Gastrocnemius medialis (tissue), 4 donors: ENCODE results near the gene C5AR1.

Experiments
- CTCF ChIP-seq, 5 experiments: fragments of 450-650 bp in 3 of 5; fragments of 200-600 bp in 2 of 5; sonication (generic) in 2 of 5; IDR thresholded peaks in 4 of 5; conservative IDR thresholded peaks in 1 of 5; 1 replicate in 4 of 5; 2 replicates in 1 of 5; pipeline ENCODE4 v1.5.1; 2016 to 2019; ENCODE audit warnings: antibody characterized with exemption in 5 of 5, mild to moderate bottlenecking in 3 of 5, moderate library complexity in 3 of 5
- POLR2A ChIP-seq, 2 donors: fragments of 450-650 bp; IDR thresholded peaks; one replicate each; pipeline ENCODE4 v1.6.1; 2017; ENCODE audit warnings: antibody characterized with exemption in 2 of 2, mild to moderate bottlenecking in 2 of 2, moderate library complexity in 2 of 2

- TF ChIP-seq CTCF (IDR thresholded peaks at IDR 0.05 in 4 of 5, conservative IDR thresholded peaks at IDR 0.05 in 1 of 5), result no peak
- TF ChIP-seq POLR2A (IDR thresholded peaks at IDR 0.05), result no peak
These were observed 32.1 kb downstream of the C5AR1 start for GRCh38 chr19:47341734-47342133.
